IMR-90 (cell line): ENCODE results near the gene ZFAND4. TPM values are rescaled to one million over a fixed set of nuclear protein-coding genes. Genes with fewer than 3 reads are reported as not detected.

Experiments used
- ATAC-seq: fragments of 200-7000 bp; cut with Tn5 transposase; 2 replicates; pipeline ENCODE4 v1.9.1; 2020; ENCODE audit warnings: low read depth, mild to moderate bottlenecking, moderate library complexity
- BruUV-seq: library from RNA; stranded (reverse); fragments of 400-500 nt; replicated peaks from 2 replicates; lab custom pipeline; 2021; lab: Mats Ljungman, UMichigan
- CTCF ChIA-PET: fragments of 300-600 bp; formaldehyde crosslinking; extraction: SDS; loops from one replicate; lab custom pipeline; 2021; ENCODE audit warnings: antibody characterized with exemption; lab: Yijun Ruan, JAX
- POLR2A ChIA-PET: fragments of 300-600 bp; sonication (Branson Sonifier 250); formaldehyde crosslinking; loops from one replicate; lab custom pipeline; 2022; ENCODE audit warnings: antibody characterized with exemption; ENCODE audit not compliant: unreplicated experiment; lab: Charles Lee
- DNase-seq: peaks from one replicate; pipeline ENCODE4 v3.0.0; 2013
- H2AFZ ChIP-seq: replicated peaks from 2 replicates; pipeline ENCODE3; 2013; ENCODE audit warnings: low read length, mild to moderate bottlenecking; ENCODE audit not compliant: poor library complexity
- H2AK5ac ChIP-seq: 2 replicates; pipeline ENCODE4 v1.6.1; 2013; ENCODE audit warnings: low read depth, low read length, inconsistent platforms
- H2AK9ac ChIP-seq: replicated peaks from 2 replicates; pipeline ENCODE3; 2013; ENCODE audit warnings: mild to moderate bottlenecking, low read depth, low read length, moderate library complexity; ENCODE audit not compliant: poor library complexity
- H2BK120ac ChIP-seq: 2 replicates; pipeline ENCODE4 v1.6.1; 2013; ENCODE audit warnings: low read depth, low read length, inconsistent platforms
- H2BK15ac ChIP-seq: 3 replicates; pipeline ENCODE4 v1.6.1; 2013; ENCODE audit warnings: low read depth, low read length, inconsistent platforms
- H2BK20ac ChIP-seq: 2 replicates; pipeline ENCODE4 v1.6.1; 2013; ENCODE audit warnings: low read depth, mild to moderate bottlenecking, inconsistent platforms, low read length, moderate library complexity
- H2BK5ac ChIP-seq: 2 replicates; pipeline ENCODE4 v1.6.1; 2013; ENCODE audit warnings: mild to moderate bottlenecking, low read depth, low read length, inconsistent platforms; ENCODE audit not compliant: poor library complexity, severe bottlenecking
- H3K14ac ChIP-seq: replicated peaks from 2 replicates; pipeline ENCODE4 v1.6.1; 2013; ENCODE audit warnings: low read depth, low read length, inconsistent platforms
- H3K18ac ChIP-seq: 2 replicates; pipeline ENCODE4 v1.6.1; 2013; ENCODE audit warnings: low read depth, low read length, control low read depth
- H3K23ac ChIP-seq: 2 replicates; pipeline ENCODE4 v1.6.1; 2013; ENCODE audit warnings: low read depth, low read length, inconsistent platforms
- H3K27ac ChIP-seq: 2 replicates; pipeline ENCODE4 v1.5.1; 2013; ENCODE audit warnings: mild to moderate bottlenecking, control low read depth, low read length; ENCODE audit not compliant: insufficient read depth
- H3K27me3 ChIP-seq: 2 replicates; pipeline ENCODE4 v1.6.1; 2013; ENCODE audit warnings: low read length; ENCODE audit not compliant: control insufficient read depth, insufficient read depth
- H3K36me3 ChIP-seq: 2 replicates; pipeline ENCODE4 v1.6.1; 2013; ENCODE audit warnings: low read length, mixed read lengths; ENCODE audit not compliant: control insufficient read depth, insufficient read depth
- H3K4ac ChIP-seq: 2 replicates; pipeline ENCODE4 v1.6.1; 2013; ENCODE audit warnings: low read depth, low read length, inconsistent platforms
- H3K4me1 ChIP-seq: 2 replicates; pipeline ENCODE4 v1.6.1; 2013; ENCODE audit warnings: low read length, mixed read lengths; ENCODE audit not compliant: control insufficient read depth, insufficient read depth
- H3K4me2 ChIP-seq: 2 replicates; pipeline ENCODE4 v1.6.1; 2013; ENCODE audit warnings: low read depth, mild to moderate bottlenecking, control low read depth, low read length, moderate library complexity
- H3K4me3 ChIP-seq: 2 replicates; pipeline ENCODE4 v1.5.1; 2013; ENCODE audit warnings: low read depth, mild to moderate bottlenecking, control low read depth, low read length, moderate library complexity; ENCODE audit not compliant: insufficient read depth
- H3K56ac ChIP-seq: 2 replicates; pipeline ENCODE4 v1.6.1; 2013; ENCODE audit warnings: low read length, inconsistent platforms; ENCODE audit not compliant: insufficient read depth; ENCODE audit errors: extremely low read depth
- H3K79me1 ChIP-seq, 2 experiments: 2 replicates each; pipeline ENCODE4 v1.6.1; 2013; ENCODE audit warnings: low read length in 2 of 2, inconsistent platforms in 1 of 2, low read depth in 1 of 2
- H3K9ac ChIP-seq: 2 replicates; pipeline ENCODE4 v1.6.1; 2013; ENCODE audit warnings: low read depth, low read length, control low read depth
- H3K9me1 ChIP-seq: 2 replicates; pipeline ENCODE4 v1.6.1; 2013; ENCODE audit warnings: low read length, inconsistent platforms; ENCODE audit not compliant: insufficient read depth
- H3K9me3 ChIP-seq: 2 replicates; pipeline ENCODE4 v1.6.1; 2013; ENCODE audit warnings: low read length; ENCODE audit not compliant: control insufficient read depth, insufficient read depth
- H4K20me1 ChIP-seq: 2 replicates; pipeline ENCODE4 v1.6.1; 2013; ENCODE audit warnings: low read length, inconsistent platforms; ENCODE audit not compliant: insufficient read depth
- H4K5ac ChIP-seq: 2 replicates; pipeline ENCODE4 v1.6.1; 2013; ENCODE audit warnings: mild to moderate bottlenecking, low read depth, low read length, control low read depth
- H4K8ac ChIP-seq, 2 experiments: 2 replicates each; pipeline ENCODE4 v1.6.1; 2013; ENCODE audit warnings: low read depth in 2 of 2, low read length in 2 of 2, control low read depth in 1 of 2, inconsistent platforms in 1 of 2
- H4K91ac ChIP-seq: 2 replicates; pipeline ENCODE4 v1.6.1; 2013; ENCODE audit warnings: low read depth, low read length, inconsistent platforms; ENCODE audit not compliant: insufficient read depth
- CEBPB ChIP-seq: IDR thresholded peaks from 2 replicates; pipeline ENCODE4 v1.6.1; 2012; ENCODE audit warnings: low read depth, low read length, improper control_type of control experiment
- CHD1 ChIP-seq: IDR thresholded peaks from 2 replicates; pipeline ENCODE4 v1.6.1; 2012; ENCODE audit warnings: low read depth, low read length, improper control_type of control experiment
- ELK1 ChIP-seq: fragments of 150-350 bp; IDR thresholded peaks from 2 replicates; pipeline ENCODE4 v1.6.1; 2016; ENCODE audit warnings: low read depth, mild to moderate bottlenecking, low read length, moderate library complexity, borderline replicate concordance
- FOS ChIP-seq: fragments of 150-350 bp; IDR thresholded peaks from 2 replicates; pipeline ENCODE4 v1.6.1; 2016; ENCODE audit warnings: low read depth, low read length
- MAFK ChIP-seq: IDR thresholded peaks from 2 replicates; pipeline ENCODE4 v1.6.1; 2012; ENCODE audit warnings: low read depth, low read length, improper control_type of control experiment
- MXI1 ChIP-seq: IDR thresholded peaks from 2 replicates; pipeline ENCODE4 v1.6.1; 2012; ENCODE audit warnings: low read depth, mild to moderate bottlenecking, low read length, moderate library complexity, borderline replicate concordance
- NFE2L2 ChIP-seq: fragments of 150-350 bp; IDR thresholded peaks from 2 replicates; pipeline ENCODE4 v1.6.1; 2016; ENCODE audit warnings: low read depth, mild to moderate bottlenecking, low read length
- RAD21 ChIP-seq: IDR thresholded peaks from 2 replicates; pipeline ENCODE4 v1.6.1; 2012; ENCODE audit warnings: low read length, improper control_type of control experiment
- WGBS, 2 experiments: methylation state at CpG; one replicate each; pipeline versions ENCODE4 v1.1.5 to v1.1.7; 2013; ENCODE audit warnings: missing lambda C conversion rate in 2 of 2; ENCODE audit not compliant: insufficient read length in 1 of 2; ENCODE audit errors: extremely low coverage in 2 of 2; 5-methylcytosine and 5-hydroxymethylcytosine counted together
- dilution Hi-C: fragments of 300-500 bp; cut with HindIII; formaldehyde crosslinking; loops from one replicate; pipeline ENCODE4 v1.14.3; 2018; ENCODE audit warnings: low sequenced_read_pairs; ENCODE audit not compliant: unreplicated experiment
- in situ Hi-C: fragments of 300-500 bp; cut with MboI; formaldehyde crosslinking; loops from 3 replicates; pipeline ENCODE4 v1.14.3; 2019; ENCODE audit warnings: low sequenced_read_pairs, inconsistent platforms, mixed read lengths
- intact Hi-C: fragments of 100-400 bp; cut with micrococcal nuclease; formaldehyde crosslinking; loops from 2 replicates; pipeline ENCODE4 v1.10.0; 2022
- polyA plus RNA-seq, 3 experiments: library from polyadenylated mRNA; depleted of rRNA; stranded (reverse); fragments of >200 nt; gene quantifications; 2 replicates each; pipeline ENCODE4 v1.2.3, GENCODE V29; 2012; ENCODE audit warnings: low replicate concordance in 1 of 3
- total RNA-seq: library from RNA; depleted of rRNA; stranded (reverse); fragments of >200 nt; gene quantifications from 2 replicates; pipeline ENCODE4 v1.2.3, GENCODE V29; 2012

Gene ZFAND4
- total and polyA plus RNA-seq, 2 of the 4 experiments (the other 2 are of a cell fraction): 2.0 to 3.4 TPM

- no peak for TF ChIP-seq MAFK
These were observed 92.0 kb downstream of the ZFAND4 start (continued) for GRCh38 chr10:45580371-45581215.

GRCh38 chr10:45578384-45578971 lies 94.1 kb downstream of the ZFAND4 start:
- Histone ChIP-seq H3K27ac (no peak overlapping the region), H3K4ac (no peak overlapping the region), H3K4me2 (no peak overlapping the region), H3K14ac (no peak overlapping the region), H2AK5ac (no peak overlapping the region), H3K9me3 (no peaks in the 10 kb centered on the region), H3K9ac (no peak overlapping the region), H3K23ac (no peak overlapping the region), H4K5ac (no peak overlapping the region), H3K36me3 (no peaks in the 10 kb centered on the region), H2AK9ac (no peak overlapping the region), H3K4me1 (no peaks in the 10 kb centered on the region), H2BK5ac (no peak overlapping the region), H3K4me3 (no peak overlapping the region), H2BK15ac (no peak overlapping the region), H4K91ac (no peak overlapping the region), H2BK20ac (no peak overlapping the region), H4K20me1 (peaks cover 5% of the 10 kb centered on the region; the same call in 1 of the 2 replicates), H3K9me1 (no peaks in the 10 kb centered on the region), H3K18ac (no peak overlapping the region), H4K8ac (no peak overlapping the region), H2AFZ (no peak overlapping the region), H3K27me3 (no peaks in the 10 kb centered on the region), H2BK120ac (no peak overlapping the region), H3K56ac (no peak overlapping the region), H3K79me1 (peaks cover 0 to 4% of the 10 kb centered on the region in 2 experiments; a peak in 2 of 4 replicates)
- dilution Hi-C loops (no loop called here), intact Hi-C loops (no loop called here), in situ Hi-C loops (no loop called here)
- DNase-seq (no peak), ATAC-seq (no peak)
- POLR2A ChIA-PET: interaction anchor here (0.5 kb wide), 1 partner anchor 313 kb away, joined by 3 read pairs; no protein-coding TSS in a partner anchor
- CTCF ChIA-PET: interaction anchor here (1.1 kb wide), 1 partner anchor 32 kb away, joined by 3 read pairs; no protein-coding TSS in a partner anchor
- 67% methylated on average over 1 of the region's 2 CpGs; no CpG with 5 or more reads in 1 of the 2 experiments for WGBS, 2 experiments
- TF ChIP-seq FOS: no peak
- no peak for TF ChIP-seq ELK1
- no peak for TF ChIP-seq MAFK
- no peak for TF ChIP-seq RAD21
- no peak for TF ChIP-seq MXI1
- no peak for TF ChIP-seq NFE2L2
- TF ChIP-seq CEBPB: no peak
- TF ChIP-seq CHD1: no peak
- BruUV-seq: no TSS peak
